WTC11 (cell line): ENCODE results near the gene TTLL11. TPM values are rescaled to one million over a fixed set of nuclear protein-coding genes. Genes with fewer than 3 reads are reported as not detected.

Source experiments
- ATAC-seq: fragments of 200-7000 bp; cut with Tn5 transposase; 2 replicates; pipeline ENCODE4 v1.10.0; 2021; ENCODE audit warnings: mild to moderate bottlenecking, moderate library complexity
- CTCF ChIA-PET: fragments of 300-600 bp; sonication (Branson Sonifier 250); formaldehyde crosslinking; loops from one replicate; lab custom pipeline; 2021; ENCODE audit warnings: antibody characterized with exemption; lab: Charles Lee
- POLR2A ChIA-PET: fragments of 350-600 bp; sonication (Branson Sonifier 250); formaldehyde crosslinking; loops from one replicate; lab custom pipeline; 2021; ENCODE audit warnings: antibody characterized with exemption; lab: Charles Lee
- DNase-seq: peaks from one replicate; pipeline ENCODE4 v3.0.0; 2021; ENCODE audit warnings: low spot score
- H3K27ac Mint-ChIP-seq: 2 replicates; pipeline ENCODE4 v1.8.0; 2021; ENCODE audit warnings: mixed read lengths
- H3K27me3 Mint-ChIP-seq: 2 replicates; pipeline ENCODE4 v1.8.0; 2021; ENCODE audit warnings: low read depth, mild to moderate bottlenecking, moderate library complexity, mixed read lengths
- H3K36me3 Mint-ChIP-seq: 2 replicates; pipeline ENCODE4 v1.8.0; 2021; ENCODE audit warnings: mixed read lengths
- H3K4me1 Mint-ChIP-seq: 2 replicates; pipeline ENCODE4 v1.8.0; 2022; ENCODE audit warnings: mixed read lengths
- H3K4me3 Mint-ChIP-seq: 2 replicates; pipeline ENCODE4 v1.8.0; 2021; ENCODE audit warnings: mild to moderate bottlenecking, moderate library complexity, mixed read lengths
- H3K9me3 Mint-ChIP-seq: 2 replicates; pipeline ENCODE4 v1.8.0; 2021; ENCODE audit warnings: mixed read lengths
- CDX4 ChIP-seq: fragments of 250-450 bp; sonication (Bioruptor Pico); IDR thresholded peaks from 2 replicates; pipeline ENCODE4 v1.9.0; 2021; ENCODE audit warnings: moderate library complexity, mild to moderate bottlenecking, inconsistent platforms, borderline replicate concordance
- CTCF ChIP-seq: fragments of 200-600 bp; IDR thresholded peaks from 2 replicates; pipeline ENCODE4 v1.8.0; 2022; ENCODE audit warnings: antibody characterized with exemption
- ELF4 ChIP-seq: sonication (generic); formaldehyde crosslinking; IDR thresholded peaks from 2 replicates; pipeline ENCODE4 v1.8.1; 2022; ENCODE audit warnings: low read depth, mild to moderate bottlenecking, moderate library complexity, missing genetic modification reagents
- EMX1 ChIP-seq: fragments of 250-450 bp; sonication (Bioruptor Pico); IDR thresholded peaks from 2 replicates; pipeline ENCODE4 v1.8.0; 2021; ENCODE audit warnings: mild to moderate bottlenecking
- ESRRA ChIP-seq: sonication (generic); formaldehyde crosslinking; IDR thresholded peaks from 2 replicates; pipeline ENCODE4 v1.8.1; 2022; ENCODE audit warnings: mild to moderate bottlenecking, missing genetic modification reagents, borderline replicate concordance
- GABPB1 ChIP-seq: sonication (generic); formaldehyde crosslinking; IDR thresholded peaks from 2 replicates; pipeline ENCODE4 v1.8.1; 2023; ENCODE audit warnings: mild to moderate bottlenecking, missing genetic modification reagents
- GTF2I ChIP-seq: fragments of 250-450 bp; sonication (Bioruptor Pico); conservative IDR thresholded peaks from 2 replicates; pipeline ENCODE4 v1.4.0; 2021; ENCODE audit warnings: mild to moderate bottlenecking
- NR3C1 ChIP-seq: sonication (generic); formaldehyde crosslinking; conservative IDR thresholded peaks from 2 replicates; pipeline ENCODE4 v1.8.1; 2023; ENCODE audit warnings: low read depth, mild to moderate bottlenecking, missing genetic modification reagents
- RORB ChIP-seq: fragments of 250-450 bp; sonication (Bioruptor Pico); IDR thresholded peaks from 2 replicates; pipeline ENCODE4 v1.9.0; 2021; ENCODE audit warnings: mild to moderate bottlenecking
- SOX15 ChIP-seq: fragments of 250-450 bp; sonication (Bioruptor Pico); IDR thresholded peaks from 2 replicates; pipeline ENCODE4 v1.9.0; 2021; ENCODE audit warnings: mild to moderate bottlenecking
- ZNF138 ChIP-seq: sonication (generic); formaldehyde crosslinking; conservative IDR thresholded peaks from 2 replicates; pipeline ENCODE4 v1.8.1; 2022; ENCODE audit warnings: mild to moderate bottlenecking, moderate library complexity, missing genetic modification reagents
- total RNA-seq: library from RNA; stranded (reverse); gene quantifications from 3 replicates; pipeline ENCODE4 v1.2.3, GENCODE V29; 2021
- TF ChIP-seq, protein P1 (sequence below): sonication (generic); formaldehyde crosslinking; IDR thresholded peaks from 2 replicates; pipeline ENCODE4 v1.8.1; 2022; ENCODE audit warnings: mild to moderate bottlenecking, moderate library complexity, missing genetic modification reagents
- TF ChIP-seq, protein P2 (sequence below): sonication (generic); formaldehyde crosslinking; conservative IDR thresholded peaks from 2 replicates; pipeline ENCODE4 v1.8.1; 2023; ENCODE audit warnings: mild to moderate bottlenecking, low read depth, missing genetic modification reagents, moderate library complexity
- TF ChIP-seq, protein P3 (sequence below): sonication (generic); formaldehyde crosslinking; IDR thresholded peaks from 2 replicates; pipeline ENCODE4 v1.8.1; 2022; ENCODE audit warnings: mild to moderate bottlenecking, missing genetic modification reagents, moderate library complexity, borderline replicate concordance
- TF ChIP-seq, protein P4 (sequence below): sonication (generic); formaldehyde crosslinking; IDR thresholded peaks from 2 replicates; pipeline ENCODE4 v1.8.1; 2023; ENCODE audit warnings: mild to moderate bottlenecking, missing genetic modification reagents

TTLL11 gene
- total RNA-seq, 1 experiment from 2014 or later, result 1.1 TPM

- DNase-seq (no peak), ATAC-seq (no peak)
- TF ChIP-seq, protein P1, sequence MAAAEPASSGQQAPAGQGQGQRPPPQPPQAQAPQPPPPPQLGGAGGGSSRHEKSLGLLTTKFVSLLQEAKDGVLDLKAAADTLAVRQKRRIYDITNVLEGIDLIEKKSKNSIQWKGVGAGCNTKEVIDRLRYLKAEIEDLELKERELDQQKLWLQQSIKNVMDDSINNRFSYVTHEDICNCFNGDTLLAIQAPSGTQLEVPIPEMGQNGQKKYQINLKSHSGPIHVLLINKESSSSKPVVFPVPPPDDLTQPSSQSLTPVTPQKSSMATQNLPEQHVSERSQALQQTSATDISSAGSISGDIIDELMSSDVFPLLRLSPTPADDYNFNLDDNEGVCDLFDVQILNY, result no peak
- no peak for TF ChIP-seq CDX4 (CRISPR knock-in tag)
- TF ChIP-seq RORB (CRISPR knock-in tag), result no peak
- no peak for TF ChIP-seq NR3C1 (CRISPR knock-in tag)
- TF ChIP-seq, protein P2, sequence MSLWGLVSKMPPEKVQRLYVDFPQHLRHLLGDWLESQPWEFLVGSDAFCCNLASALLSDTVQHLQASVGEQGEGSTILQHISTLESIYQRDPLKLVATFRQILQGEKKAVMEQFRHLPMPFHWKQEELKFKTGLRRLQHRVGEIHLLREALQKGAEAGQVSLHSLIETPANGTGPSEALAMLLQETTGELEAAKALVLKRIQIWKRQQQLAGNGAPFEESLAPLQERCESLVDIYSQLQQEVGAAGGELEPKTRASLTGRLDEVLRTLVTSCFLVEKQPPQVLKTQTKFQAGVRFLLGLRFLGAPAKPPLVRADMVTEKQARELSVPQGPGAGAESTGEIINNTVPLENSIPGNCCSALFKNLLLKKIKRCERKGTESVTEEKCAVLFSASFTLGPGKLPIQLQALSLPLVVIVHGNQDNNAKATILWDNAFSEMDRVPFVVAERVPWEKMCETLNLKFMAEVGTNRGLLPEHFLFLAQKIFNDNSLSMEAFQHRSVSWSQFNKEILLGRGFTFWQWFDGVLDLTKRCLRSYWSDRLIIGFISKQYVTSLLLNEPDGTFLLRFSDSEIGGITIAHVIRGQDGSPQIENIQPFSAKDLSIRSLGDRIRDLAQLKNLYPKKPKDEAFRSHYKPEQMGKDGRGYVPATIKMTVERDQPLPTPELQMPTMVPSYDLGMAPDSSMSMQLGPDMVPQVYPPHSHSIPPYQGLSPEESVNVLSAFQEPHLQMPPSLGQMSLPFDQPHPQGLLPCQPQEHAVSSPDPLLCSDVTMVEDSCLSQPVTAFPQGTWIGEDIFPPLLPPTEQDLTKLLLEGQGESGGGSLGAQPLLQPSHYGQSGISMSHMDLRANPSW (CRISPR knock-in tag), result no peak
- TF ChIP-seq ELF4 (CRISPR knock-in tag), result no peak
- no peak for TF ChIP-seq ESRRA (CRISPR knock-in tag)
- TF ChIP-seq SOX15 (CRISPR knock-in tag), result no peak
- TF ChIP-seq GTF2I, result no peak
- no peak for TF ChIP-seq EMX1 (CRISPR knock-in tag)
- TF ChIP-seq GABPB1, result no peak
- TF ChIP-seq, protein P3, sequence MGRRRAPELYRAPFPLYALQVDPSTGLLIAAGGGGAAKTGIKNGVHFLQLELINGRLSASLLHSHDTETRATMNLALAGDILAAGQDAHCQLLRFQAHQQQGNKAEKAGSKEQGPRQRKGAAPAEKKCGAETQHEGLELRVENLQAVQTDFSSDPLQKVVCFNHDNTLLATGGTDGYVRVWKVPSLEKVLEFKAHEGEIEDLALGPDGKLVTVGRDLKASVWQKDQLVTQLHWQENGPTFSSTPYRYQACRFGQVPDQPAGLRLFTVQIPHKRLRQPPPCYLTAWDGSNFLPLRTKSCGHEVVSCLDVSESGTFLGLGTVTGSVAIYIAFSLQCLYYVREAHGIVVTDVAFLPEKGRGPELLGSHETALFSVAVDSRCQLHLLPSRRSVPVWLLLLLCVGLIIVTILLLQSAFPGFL, result no peak
- TF ChIP-seq ZNF138 (CRISPR knock-in tag), result no peak
- TF ChIP-seq, all 79 proteins: peak for 0
- Mint-ChIP-seq H3K9me3 (no peaks in the 10 kb centered on the region), H3K27me3 (peaks cover 45% of the 10 kb centered on the region), H3K4me3 (peak overlapping the region; percentile 74), H3K4me1 (peaks cover 9% of the 10 kb centered on the region), H3K36me3 (no peaks in the 10 kb centered on the region), H3K27ac (no peak overlapping the region)
- CTCF ChIA-PET, result interaction anchor here (1.0 to 2.3 kb wide), 3 partner anchors 31 to 66 kb away, joined by 3 to 13 read pairs (median 5); no protein-coding TSS in a partner anchor
- POLR2A ChIA-PET, result no interaction called here
Observed at GRCh38 chr9:122091682-122092592, 1.2 kb downstream of the TTLL11 start.

DNA sequence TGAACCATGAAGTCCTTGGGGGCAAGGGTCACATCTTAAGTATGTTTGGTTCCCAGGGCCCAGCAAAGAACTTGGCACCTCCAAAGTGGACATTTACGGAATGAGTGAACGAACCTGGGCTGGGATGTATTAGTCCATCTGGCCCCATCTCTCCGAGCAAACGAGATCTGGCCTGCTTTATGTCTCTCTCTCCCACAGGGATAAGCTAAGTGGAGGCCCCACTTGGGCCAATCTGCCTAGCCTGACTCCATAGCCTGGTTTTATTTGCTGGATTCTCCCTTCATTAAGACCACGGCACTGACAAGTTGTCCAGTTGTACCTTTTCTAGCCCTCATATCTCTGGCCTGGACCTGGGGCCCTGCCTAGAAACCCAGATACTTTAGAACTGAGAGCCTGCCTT, 2.1 kb downstream of the TTLL11 start:
- no peak for TF ChIP-seq CTCF
- TF ChIP-seq, protein P4, sequence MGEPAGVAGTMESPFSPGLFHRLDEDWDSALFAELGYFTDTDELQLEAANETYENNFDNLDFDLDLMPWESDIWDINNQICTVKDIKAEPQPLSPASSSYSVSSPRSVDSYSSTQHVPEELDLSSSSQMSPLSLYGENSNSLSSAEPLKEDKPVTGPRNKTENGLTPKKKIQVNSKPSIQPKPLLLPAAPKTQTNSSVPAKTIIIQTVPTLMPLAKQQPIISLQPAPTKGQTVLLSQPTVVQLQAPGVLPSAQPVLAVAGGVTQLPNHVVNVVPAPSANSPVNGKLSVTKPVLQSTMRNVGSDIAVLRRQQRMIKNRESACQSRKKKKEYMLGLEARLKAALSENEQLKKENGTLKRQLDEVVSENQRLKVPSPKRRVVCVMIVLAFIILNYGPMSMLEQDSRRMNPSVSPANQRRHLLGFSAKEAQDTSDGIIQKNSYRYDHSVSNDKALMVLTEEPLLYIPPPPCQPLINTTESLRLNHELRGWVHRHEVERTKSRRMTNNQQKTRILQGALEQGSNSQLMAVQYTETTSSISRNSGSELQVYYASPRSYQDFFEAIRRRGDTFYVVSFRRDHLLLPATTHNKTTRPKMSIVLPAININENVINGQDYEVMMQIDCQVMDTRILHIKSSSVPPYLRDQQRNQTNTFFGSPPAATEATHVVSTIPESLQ (CRISPR knock-in tag), result no peak

More for the DNA sequence above, 2.1 kb downstream of the TTLL11 start:
- Mint-ChIP-seq H3K4me1 (peaks cover 9% of the 10 kb centered on the region), H3K4me3 (no peak overlapping the region), H3K27ac (no peak overlapping the region), H3K36me3 (no peaks in the 10 kb centered on the region), H3K9me3 (no peaks in the 10 kb centered on the region), H3K27me3 (peaks cover 45% of the 10 kb centered on the region)
- no peak for ATAC-seq
- ChIA-PET POLR2A (no interaction called here), CTCF (no interaction called here)
- DNase-seq, result no peak
